NCI-H1417 (cell line): ENCODE measurements around the gene SLC12A7.

Experiments used
- DNase-seq, 3 experiments: peaks; one replicate each; lab custom pipeline; 2025; lab: John Stamatoyannopoulos, UW

Gene SLC12A7

GRCh38 chr5:1078851-1079250, 33.0 kb downstream of the SLC12A7 start:
- no peak for DNase-seq

DNA sequence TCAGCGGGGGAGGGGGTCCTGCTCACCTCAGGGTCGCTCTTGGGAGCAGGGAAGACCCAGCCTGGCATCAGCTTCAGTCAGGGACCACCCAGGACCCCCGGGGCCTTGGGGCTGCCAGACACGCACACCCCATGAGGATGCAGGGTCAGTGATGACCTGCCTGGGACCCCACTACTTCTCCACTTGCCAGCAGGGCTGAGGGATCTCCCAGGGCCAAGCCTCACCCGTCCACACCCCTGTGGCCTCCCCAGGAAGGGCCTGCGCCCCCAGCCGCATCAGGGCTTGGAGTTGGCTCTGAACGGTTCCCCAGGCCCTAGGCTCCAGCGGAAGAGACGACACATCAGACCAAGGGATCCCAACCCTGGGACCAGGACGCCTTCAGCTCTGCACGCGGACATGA, 33.7 kb downstream of the SLC12A7 start:
- DNase-seq: no peak

- DNase-seq: no peak
These were observed 34.3 kb downstream of the SLC12A7 start for GRCh38 chr5:1077491-1078020.

DNA sequence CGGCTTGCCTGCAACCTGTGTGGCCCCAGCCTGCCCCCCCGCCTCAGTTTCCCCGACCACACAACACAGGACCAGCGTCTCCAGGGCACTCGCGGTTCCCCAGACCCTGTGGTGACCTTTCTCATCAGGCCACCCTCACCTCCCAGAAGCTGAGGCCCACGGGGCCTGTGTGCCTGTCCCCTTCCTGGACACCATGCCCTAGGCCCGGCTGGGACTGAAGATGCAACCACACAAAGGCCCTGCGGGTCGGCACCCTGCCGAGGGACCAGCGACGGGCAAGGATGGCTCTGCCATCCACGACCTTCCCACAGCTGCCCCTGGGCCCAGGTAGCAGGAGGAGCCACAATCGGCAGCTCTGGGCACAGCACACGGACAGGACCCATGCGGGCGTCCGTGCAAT, 34.8 kb downstream of the SLC12A7 start:
- DNase-seq: no peak

DNA sequence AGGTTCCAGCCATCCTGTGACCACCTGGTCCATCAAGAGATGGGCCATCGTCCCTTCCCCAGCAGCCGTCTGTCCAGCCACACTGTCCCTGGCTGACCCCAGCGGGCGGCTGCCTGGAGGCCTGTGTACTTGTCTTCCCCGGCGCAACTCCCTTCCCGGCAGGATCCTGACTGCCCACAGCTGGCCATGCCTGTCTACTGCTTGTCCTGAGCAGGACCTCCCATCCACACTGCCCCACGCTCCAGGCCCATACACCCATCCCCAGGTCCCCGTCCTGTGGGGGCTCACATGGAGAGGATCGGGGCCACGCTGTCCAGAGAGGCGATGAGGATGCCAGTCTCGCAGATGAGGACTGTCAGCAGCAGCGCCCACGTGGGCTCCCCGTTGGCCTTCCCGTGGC, 35.5 kb downstream of the SLC12A7 start:
- no peak for DNase-seq

- no peak for DNase-seq
These were observed 35.9 kb downstream of the SLC12A7 start for GRCh38 chr5:1075931-1076330.

- DNase-seq: no peak
These were observed 36.3 kb downstream of the SLC12A7 start for GRCh38 chr5:1075555-1075881.

DNA sequence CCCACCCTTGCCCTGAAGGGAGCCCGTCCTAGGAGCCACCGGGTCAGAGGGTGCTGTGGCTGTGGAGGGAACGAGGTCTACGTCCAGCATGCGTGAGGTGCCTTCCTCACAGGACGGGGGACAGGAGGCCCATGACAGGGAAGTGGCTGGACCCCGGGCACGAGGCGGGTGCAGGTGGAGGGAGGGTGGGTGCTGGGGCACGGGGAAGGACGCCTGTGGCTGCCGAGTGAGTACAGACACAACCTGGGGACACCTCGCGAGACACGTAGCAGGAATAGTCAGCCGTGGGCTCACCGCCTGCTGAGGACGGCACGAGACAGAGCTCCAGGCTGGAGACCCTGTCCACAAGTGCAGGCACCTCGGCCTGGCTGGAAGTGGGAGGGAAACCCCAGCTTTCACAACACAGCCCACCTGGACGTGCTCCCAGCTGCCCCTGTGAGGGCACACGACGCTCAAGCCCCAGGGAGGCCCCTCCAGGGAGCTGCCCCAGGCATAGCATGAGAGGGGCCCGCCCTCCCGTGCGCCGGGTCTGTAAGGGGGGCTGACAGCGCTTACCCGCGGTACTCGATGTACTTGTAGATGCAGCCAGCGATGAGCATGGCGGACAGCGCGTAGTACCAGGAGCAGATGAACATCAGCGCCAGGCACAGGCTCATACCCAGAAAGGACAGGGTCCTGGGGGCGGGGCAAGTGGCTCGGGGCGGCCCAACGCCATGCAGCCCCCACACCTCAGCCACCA, 36.9 kb downstream of the SLC12A7 start:
- no peak for DNase-seq

GRCh38 chr5:1074226-1074625, 37.6 kb downstream of the SLC12A7 start:
- DNase-seq: no peak

GRCh38 chr5:1073239-1074102, 38.4 kb downstream of the SLC12A7 start:
- peak in 1 of 3 experiments; percentile 8 for DNase-seq

DNA sequence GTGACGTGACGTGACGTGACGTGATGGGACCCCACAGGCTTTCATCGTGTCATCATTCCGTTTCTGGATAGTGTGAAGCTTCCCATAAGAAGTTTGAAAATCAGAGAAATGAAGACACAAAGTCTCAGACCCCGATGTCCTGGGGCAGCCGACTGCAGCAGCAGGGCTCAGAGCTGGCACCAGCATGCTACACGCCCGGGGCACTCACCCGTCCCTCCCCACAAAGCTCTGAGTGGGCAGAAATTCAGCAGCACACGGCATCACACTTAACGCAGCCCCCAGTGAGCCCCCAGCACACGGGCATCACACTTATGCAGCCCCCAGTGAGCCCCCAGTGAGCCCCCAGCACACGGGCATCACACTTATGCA, 42.2 kb downstream of the SLC12A7 start:
- no peak for DNase-seq

DNA sequence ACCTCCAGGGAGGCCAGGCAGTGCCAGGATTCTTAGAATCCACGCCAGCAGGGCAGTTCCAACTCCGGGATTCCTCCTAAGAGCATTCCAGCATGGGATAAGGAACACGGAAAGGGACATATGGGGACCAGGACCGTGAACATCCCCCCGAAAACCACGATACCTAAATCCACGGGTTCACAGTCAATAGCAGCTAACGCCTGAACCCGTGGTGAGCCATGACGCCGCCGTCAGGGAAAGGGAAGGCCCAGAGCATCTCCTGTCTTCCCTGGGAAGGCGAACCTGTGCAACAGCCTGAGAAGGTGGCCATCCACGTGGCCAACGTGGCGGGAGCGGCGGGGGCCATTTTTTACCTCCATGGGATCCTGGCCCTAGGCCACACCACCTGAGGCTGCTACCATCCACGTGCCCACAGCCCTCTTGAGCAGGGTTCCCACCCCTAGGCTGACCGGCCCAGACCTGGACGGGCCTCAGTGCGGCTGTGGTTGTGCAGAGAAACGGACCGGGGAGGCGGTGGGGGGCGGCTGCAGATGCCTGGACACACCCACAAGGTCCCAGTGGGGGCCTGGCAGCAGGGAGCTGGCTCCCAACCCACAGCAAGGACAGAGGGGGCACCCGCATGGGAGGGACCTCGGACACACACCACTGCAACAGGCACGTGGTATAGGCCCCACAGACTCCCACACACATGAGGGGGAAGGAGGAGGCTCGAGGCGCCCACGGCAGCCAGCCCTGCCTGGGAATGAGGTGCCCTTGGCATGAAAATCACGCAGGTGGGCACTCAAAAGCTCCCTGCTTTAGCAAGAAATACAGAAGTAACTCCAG, 42.8 kb downstream of the SLC12A7 start:
- DNase-seq: no peak

GRCh38 chr5:1068204-1068894, 43.5 kb downstream of the SLC12A7 start:
- DNase-seq: no peak

DNA sequence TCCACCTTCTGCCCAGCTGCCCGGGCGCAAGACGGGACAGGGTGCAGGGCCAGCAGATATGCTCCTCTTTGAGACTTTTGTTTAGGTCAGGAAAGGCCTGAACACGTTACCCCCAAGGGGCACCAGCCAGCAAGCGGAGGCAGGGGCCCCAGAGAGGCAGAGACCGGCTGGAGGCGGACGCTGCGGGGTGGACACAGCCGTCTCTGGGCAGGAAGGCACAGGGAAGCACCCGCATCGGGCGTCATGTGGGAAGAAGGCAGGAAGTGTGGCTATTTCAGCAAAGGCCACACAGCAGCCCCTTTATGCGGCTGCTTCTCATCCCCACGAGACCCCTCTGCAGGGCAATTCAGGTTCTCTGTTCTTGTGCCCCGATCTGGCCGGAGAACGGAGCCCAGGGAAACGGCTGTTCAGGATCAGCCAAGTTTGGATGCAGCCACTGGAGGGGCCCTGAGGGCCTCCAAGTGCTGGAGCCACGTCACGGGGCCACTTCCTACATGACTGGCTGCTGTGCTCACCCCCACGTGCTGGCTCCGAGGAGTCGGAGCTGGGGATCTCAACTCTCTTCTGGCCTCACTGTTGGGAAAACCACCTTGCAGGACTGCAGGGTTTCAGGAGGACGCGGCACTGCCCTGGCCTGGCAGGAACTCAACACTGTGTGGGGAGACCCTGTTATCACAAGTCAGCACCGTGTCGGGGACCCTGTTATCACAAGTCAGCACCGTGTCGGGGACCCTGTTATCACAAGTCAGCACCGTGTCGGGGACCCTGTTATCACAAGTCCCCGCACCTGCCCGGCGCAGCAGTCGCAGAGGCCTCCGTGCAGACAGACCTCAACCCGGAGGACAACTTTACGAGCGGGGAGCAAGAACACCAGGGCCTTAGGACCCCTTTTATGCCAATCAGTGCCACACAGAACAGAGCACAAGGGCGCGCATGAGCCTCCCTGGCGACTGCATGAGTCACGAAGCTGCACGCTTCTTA, 44.4 kb downstream of the SLC12A7 start:
- no peak for DNase-seq

DNA sequence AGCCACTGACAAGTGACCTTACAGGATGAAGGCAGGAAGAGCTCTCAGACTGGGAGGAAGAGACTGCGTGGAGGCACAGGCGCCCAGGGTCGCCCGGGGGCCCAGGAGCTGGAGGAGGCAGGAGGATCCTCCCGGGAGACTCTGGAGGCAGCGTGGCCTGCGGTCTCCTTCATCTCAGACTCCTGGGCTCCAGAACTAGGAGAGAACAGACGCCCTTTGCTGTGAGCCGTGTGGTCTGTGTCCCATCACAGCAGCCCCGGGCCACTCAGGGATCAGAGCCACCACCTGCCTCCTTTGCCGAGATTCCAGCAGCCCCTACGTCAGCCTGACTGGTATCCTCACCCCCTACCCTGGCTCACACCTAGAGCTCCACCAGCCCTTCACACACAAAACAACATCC, 45.2 kb downstream of the SLC12A7 start:
- no peak for DNase-seq

GRCh38 chr5:1065891-1066650, 45.8 kb downstream of the SLC12A7 start:
- DNase-seq: no peak

DNA sequence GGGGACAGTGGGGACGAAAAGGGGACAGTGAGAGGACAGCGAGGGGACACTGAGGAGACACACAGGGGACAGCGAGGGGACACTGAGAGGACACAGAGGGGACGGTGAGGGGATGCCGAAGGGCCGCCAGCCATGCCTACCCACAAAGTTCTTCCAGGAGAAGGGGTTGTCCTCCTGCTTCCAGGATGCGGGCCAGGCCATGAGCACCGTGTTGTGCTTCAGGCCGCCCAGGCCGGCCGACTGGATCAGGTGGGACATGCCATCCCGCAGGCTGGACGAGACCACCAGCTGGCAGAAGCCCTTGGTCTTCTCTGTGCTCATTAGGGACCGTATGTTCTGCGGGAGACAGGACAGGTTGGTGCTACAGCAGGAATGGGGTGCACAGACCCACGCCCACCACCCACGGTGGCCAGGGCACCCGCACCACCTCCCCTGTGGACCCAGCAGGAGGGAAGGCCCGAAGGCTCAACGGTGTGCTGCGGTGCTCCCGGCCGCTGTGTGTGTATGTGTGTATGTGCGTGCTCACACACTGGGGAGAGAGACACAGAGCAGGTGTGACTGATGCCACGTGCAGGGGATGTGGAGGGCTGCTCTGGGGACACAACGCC, 46.6 kb downstream of the SLC12A7 start:
- no peak for DNase-seq

DNA sequence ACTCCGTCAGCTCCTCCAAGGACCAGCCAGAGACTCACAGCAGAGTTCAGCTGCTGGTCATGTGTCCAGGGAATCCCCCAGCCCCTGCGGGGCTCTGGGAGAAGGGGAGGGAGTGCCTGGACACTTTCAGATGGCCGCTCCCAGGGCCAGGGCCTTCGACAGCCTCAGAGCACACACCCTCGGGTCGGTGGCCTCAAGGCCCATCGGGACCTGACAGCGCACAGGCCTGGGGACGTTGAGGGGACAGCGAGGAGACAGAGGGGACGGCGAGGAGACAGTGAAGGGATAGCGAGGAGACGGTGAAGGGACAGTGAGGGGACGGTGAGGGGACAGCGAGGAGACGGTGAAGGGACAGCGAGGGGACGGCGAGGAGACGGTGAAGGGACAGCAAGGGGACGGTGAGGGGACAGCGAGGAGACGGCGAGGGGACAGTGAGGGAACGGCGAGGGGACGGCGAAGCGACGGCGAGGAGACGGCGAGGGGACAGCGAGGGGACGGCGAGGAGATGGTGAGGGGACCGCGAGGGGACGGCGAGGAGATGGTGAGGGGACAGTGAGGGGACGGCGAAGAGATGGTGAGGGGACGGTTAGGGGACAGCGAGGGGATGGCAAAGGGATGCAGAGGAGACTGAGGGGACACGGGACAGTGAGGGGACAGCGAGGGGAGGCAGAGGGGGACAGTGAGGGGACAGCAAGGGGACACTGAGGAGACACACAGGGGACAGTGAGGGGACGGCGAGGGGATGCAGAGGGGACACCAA, 47.3 kb downstream of the SLC12A7 start:
- no peak for DNase-seq
